GM23338 (cell line): ENCODE data around the gene QDPR. TPM values are rescaled to one million over a fixed set of nuclear protein-coding genes. Genes with fewer than 3 reads are reported as not detected.

Source experiments
- ATAC-seq: fragments of 200-7000 bp; cut with Tn5 transposase; 3 replicates; pipeline ENCODE4 v1.9.1; 2020
- DNase-seq: peaks from one replicate; pipeline ENCODE4 v3.0.0-alpha.2; 2015; ENCODE audit warnings: low spot score
- H2AFZ ChIP-seq: fragments of 200-600 bp; sonication (generic); 2 replicates; pipeline ENCODE4 v1.8.0; 2016; ENCODE audit warnings: antibody characterized with exemption, mild to moderate bottlenecking, moderate library complexity
- H3F3A ChIP-seq: fragments of 200-600 bp; sonication (generic); replicated peaks from 2 replicates; pipeline ENCODE4 v1.8.0; 2017; ENCODE audit warnings: antibody characterized with exemption, mixed run types, low read depth
- H3K27ac ChIP-seq: fragments of 200-600 bp; sonication (generic); 2 replicates; pipeline ENCODE4 v1.6.1; 2016; ENCODE audit warnings: low read depth
- H3K27me3 ChIP-seq: fragments of 200-600 bp; sonication (generic); 2 replicates; pipeline ENCODE4 v1.8.0; 2016; ENCODE audit warnings: mild to moderate bottlenecking, mixed run types, moderate library complexity; ENCODE audit not compliant: insufficient read depth
- H3K36me3 ChIP-seq: fragments of 200-600 bp; sonication (generic); 2 replicates; pipeline ENCODE4 v1.8.0; 2016; ENCODE audit warnings: mild to moderate bottlenecking; ENCODE audit not compliant: insufficient read depth
- H3K4me1 ChIP-seq: fragments of 200-600 bp; sonication (generic); 2 replicates; pipeline ENCODE4 v1.8.0; 2016; ENCODE audit warnings: mild to moderate bottlenecking, moderate library complexity; ENCODE audit not compliant: insufficient read depth
- H3K4me2 ChIP-seq: fragments of 200-600 bp; sonication (generic); 2 replicates; pipeline ENCODE4 v1.7.1; 2017; ENCODE audit warnings: mixed run types
- H3K4me3 ChIP-seq: fragments of 200-600 bp; sonication (generic); 2 replicates; pipeline ENCODE4 v1.6.1; 2016; ENCODE audit warnings: mixed run types
- H3K79me2 ChIP-seq: fragments of 200-600 bp; sonication (generic); replicated peaks from 2 replicates; pipeline ENCODE4 v1.8.0; 2017; ENCODE audit warnings: mild to moderate bottlenecking; ENCODE audit not compliant: insufficient read depth
- H3K9me2 ChIP-seq: fragments of 200-600 bp; sonication (generic); 2 replicates; pipeline ENCODE4 v1.8.0; 2017; ENCODE audit not compliant: insufficient read depth
- H4K20me1 ChIP-seq: fragments of 200-600 bp; sonication (generic); replicated peaks from 2 replicates; pipeline ENCODE4 v1.8.0; 2017; ENCODE audit warnings: mild to moderate bottlenecking; ENCODE audit not compliant: insufficient read depth
- H3K27ac Mint-ChIP-seq: 2 replicates; pipeline ENCODE4 v1.8.0; 2020; ENCODE audit warnings: inconsistent platforms, mild to moderate bottlenecking, moderate library complexity, mixed read lengths
- H3K27me3 Mint-ChIP-seq: 3 replicates; pipeline ENCODE4 v1.8.0; 2022; ENCODE audit warnings: low read depth, mild to moderate bottlenecking, moderate library complexity, mixed read lengths, inconsistent platforms; ENCODE audit not compliant: insufficient read depth, poor library complexity
- H3K36me3 Mint-ChIP-seq: 3 replicates; pipeline ENCODE4 v1.8.0; 2021; ENCODE audit warnings: low read depth, mild to moderate bottlenecking, inconsistent platforms, moderate library complexity, mixed read lengths
- H3K4me1 Mint-ChIP-seq: 3 replicates; pipeline ENCODE4 v1.8.0; 2020; ENCODE audit warnings: mild to moderate bottlenecking, inconsistent platforms, mixed read lengths
- H3K4me3 Mint-ChIP-seq: 3 replicates; pipeline ENCODE4 v1.8.0; 2021; ENCODE audit warnings: moderate library complexity, mild to moderate bottlenecking, inconsistent platforms, mixed read lengths
- H3K9me3 Mint-ChIP-seq: 3 replicates; pipeline ENCODE4 v1.8.0; 2020; ENCODE audit warnings: moderate library complexity, mild to moderate bottlenecking, inconsistent platforms, mixed read lengths
- CREB1 ChIP-seq: fragments of 250-450 bp; sonication (Bioruptor Pico); IDR thresholded peaks from 2 replicates; pipeline ENCODE4 v1.5.0; 2020; ENCODE audit warnings: low read depth, mild to moderate bottlenecking, moderate library complexity
- CTCF ChIP-seq, 2 experiments: fragments of 200-600 bp in 1 of 2; sonication (generic) in 1 of 2; conservative IDR thresholded peaks; 2 replicates each; pipeline versions ENCODE4 v1.5.1 to v1.6.1; 2016 to 2017; ENCODE audit warnings: antibody characterized with exemption in 2 of 2, low read depth in 2 of 2, mild to moderate bottlenecking in 2 of 2, moderate library complexity in 1 of 2
- ETS1 ChIP-seq: IDR thresholded peaks from 2 replicates; pipeline ENCODE4 v1.6.1; 2016; ENCODE audit warnings: antibody characterized with exemption
- EZH2 ChIP-seq: fragments of 200-600 bp; sonication (generic); IDR thresholded peaks from one replicate; pipeline ENCODE4 v1.8.0; 2017; ENCODE audit warnings: antibody characterized with exemption, mild to moderate bottlenecking, low read depth; ENCODE audit not compliant: unreplicated experiment
- EZH2phosphoT487 ChIP-seq: fragments of 200-600 bp; sonication (generic); IDR thresholded peaks from one replicate; pipeline ENCODE4 v1.8.1; 2018; ENCODE audit warnings: antibody characterized with exemption; ENCODE audit not compliant: unreplicated experiment
- JUNB ChIP-seq: IDR thresholded peaks from one replicate; pipeline ENCODE4 v1.6.1; 2016; ENCODE audit warnings: antibody characterized with exemption; ENCODE audit not compliant: unreplicated experiment
- NANOG ChIP-seq: IDR thresholded peaks from 2 replicates; pipeline ENCODE4 v1.6.1; 2016; ENCODE audit warnings: antibody characterized with exemption, borderline replicate concordance
- POLR2AphosphoS5 ChIP-seq: IDR thresholded peaks from 2 replicates; pipeline ENCODE4 v1.6.1; 2016; ENCODE audit warnings: antibody characterized with exemption, low read depth
- STAT1 ChIP-seq: IDR thresholded peaks from one replicate; pipeline ENCODE4 v1.6.1; 2016; ENCODE audit warnings: antibody characterized with exemption; ENCODE audit not compliant: unreplicated experiment
- ZNF114 ChIP-seq: fragments of 250-450 bp; sonication (Bioruptor Pico); IDR thresholded peaks from 2 replicates; pipeline ENCODE4 v1.5.0; 2020; ENCODE audit warnings: mild to moderate bottlenecking, moderate library complexity
- polyA plus RNA-seq: library from polyadenylated mRNA; unstranded; fragments of >200 nt; fragmentation: Nextera tagmentation; extraction: Ambion mirVana; gene quantifications from 2 replicates; pipeline ENCODE4 v1.2.1, GENCODE V29; 2016
- total RNA-seq: library from RNA; depleted of rRNA; stranded (reverse); fragments of >200 nt; shearing (Covaris generic); gene quantifications from 2 replicates; pipeline ENCODE4 v1.2.3, GENCODE V29; 2014
- TF ChIP-seq, protein P1 (sequence below): fragments of 250-450 bp; sonication (Bioruptor Pico); IDR thresholded peaks from 2 replicates; pipeline ENCODE4 v1.5.0; 2020; ENCODE audit warnings: mild to moderate bottlenecking, moderate library complexity

Gene QDPR
- total and polyA plus RNA-seq, 2 experiments from 2014 or later, result 31.5 to 42.7 TPM

DNA sequence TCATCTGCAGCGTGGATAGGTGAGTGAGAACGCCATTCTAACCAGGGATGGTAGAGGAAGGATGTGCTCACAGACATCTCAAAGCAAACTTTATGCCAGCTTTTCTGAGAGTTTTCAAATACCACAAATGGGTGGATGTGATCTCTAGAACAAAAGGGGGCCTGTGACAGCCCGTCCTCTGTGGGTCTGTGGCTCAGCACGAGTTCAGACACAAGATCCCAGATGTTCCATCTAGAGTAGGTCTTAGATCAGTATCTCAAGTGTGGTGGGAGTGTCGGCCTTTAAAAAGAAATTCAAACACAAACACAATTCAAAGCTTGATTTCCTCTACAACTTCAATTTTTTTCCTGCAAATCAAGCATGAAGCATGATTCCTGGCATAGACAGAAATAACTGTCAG, 22.8 kb downstream of the QDPR start:
- DNase-seq, result no peak
- Mint-ChIP-seq H3K9me3 (no peaks in the 10 kb centered on the region), H3K36me3 (peaks cover 55% of the 10 kb centered on the region), H3K4me1 (peaks cover under 1% of the 10 kb centered on the region; the same call in 2 of the 3 replicates), H3K4me3 (no peak overlapping the region), H3K27me3 (peaks cover 2% of the 10 kb centered on the region), H3K27ac (no peak overlapping the region)
- Histone ChIP-seq H3K79me2 (no peaks in the 10 kb centered on the region), H4K20me1 (peaks cover 2% of the 10 kb centered on the region), H3K27ac (no peak overlapping the region), H3K4me2 (no peak overlapping the region), H3K27me3 (no peaks in the 10 kb centered on the region), H3K9me2 (no peaks in the 10 kb centered on the region), H2AFZ (no peak overlapping the region), H3F3A (no peaks in the 10 kb centered on the region), H3K36me3 (peaks cover 7% of the 10 kb centered on the region), H3K4me3 (no peak overlapping the region), H3K4me1 (no peaks in the 10 kb centered on the region)
- ATAC-seq, result no peak
- TF ChIP-seq POLR2AphosphoS5 (no peak), ZNF114 (CRISPR knock-in tag) (no peak), CREB1 (CRISPR knock-in tag) (no peak), EZH2 (no peak), EZH2phosphoT487 (no peak), CTCF (conservative IDR thresholded peaks at IDR 0.05; ENCODE audit: low read depth in 2 of 2) (no peak), ETS1 (no peak), NANOG (no peak), STAT1 (no peak), JUNB (no peak)
- TF ChIP-seq, protein P1, sequence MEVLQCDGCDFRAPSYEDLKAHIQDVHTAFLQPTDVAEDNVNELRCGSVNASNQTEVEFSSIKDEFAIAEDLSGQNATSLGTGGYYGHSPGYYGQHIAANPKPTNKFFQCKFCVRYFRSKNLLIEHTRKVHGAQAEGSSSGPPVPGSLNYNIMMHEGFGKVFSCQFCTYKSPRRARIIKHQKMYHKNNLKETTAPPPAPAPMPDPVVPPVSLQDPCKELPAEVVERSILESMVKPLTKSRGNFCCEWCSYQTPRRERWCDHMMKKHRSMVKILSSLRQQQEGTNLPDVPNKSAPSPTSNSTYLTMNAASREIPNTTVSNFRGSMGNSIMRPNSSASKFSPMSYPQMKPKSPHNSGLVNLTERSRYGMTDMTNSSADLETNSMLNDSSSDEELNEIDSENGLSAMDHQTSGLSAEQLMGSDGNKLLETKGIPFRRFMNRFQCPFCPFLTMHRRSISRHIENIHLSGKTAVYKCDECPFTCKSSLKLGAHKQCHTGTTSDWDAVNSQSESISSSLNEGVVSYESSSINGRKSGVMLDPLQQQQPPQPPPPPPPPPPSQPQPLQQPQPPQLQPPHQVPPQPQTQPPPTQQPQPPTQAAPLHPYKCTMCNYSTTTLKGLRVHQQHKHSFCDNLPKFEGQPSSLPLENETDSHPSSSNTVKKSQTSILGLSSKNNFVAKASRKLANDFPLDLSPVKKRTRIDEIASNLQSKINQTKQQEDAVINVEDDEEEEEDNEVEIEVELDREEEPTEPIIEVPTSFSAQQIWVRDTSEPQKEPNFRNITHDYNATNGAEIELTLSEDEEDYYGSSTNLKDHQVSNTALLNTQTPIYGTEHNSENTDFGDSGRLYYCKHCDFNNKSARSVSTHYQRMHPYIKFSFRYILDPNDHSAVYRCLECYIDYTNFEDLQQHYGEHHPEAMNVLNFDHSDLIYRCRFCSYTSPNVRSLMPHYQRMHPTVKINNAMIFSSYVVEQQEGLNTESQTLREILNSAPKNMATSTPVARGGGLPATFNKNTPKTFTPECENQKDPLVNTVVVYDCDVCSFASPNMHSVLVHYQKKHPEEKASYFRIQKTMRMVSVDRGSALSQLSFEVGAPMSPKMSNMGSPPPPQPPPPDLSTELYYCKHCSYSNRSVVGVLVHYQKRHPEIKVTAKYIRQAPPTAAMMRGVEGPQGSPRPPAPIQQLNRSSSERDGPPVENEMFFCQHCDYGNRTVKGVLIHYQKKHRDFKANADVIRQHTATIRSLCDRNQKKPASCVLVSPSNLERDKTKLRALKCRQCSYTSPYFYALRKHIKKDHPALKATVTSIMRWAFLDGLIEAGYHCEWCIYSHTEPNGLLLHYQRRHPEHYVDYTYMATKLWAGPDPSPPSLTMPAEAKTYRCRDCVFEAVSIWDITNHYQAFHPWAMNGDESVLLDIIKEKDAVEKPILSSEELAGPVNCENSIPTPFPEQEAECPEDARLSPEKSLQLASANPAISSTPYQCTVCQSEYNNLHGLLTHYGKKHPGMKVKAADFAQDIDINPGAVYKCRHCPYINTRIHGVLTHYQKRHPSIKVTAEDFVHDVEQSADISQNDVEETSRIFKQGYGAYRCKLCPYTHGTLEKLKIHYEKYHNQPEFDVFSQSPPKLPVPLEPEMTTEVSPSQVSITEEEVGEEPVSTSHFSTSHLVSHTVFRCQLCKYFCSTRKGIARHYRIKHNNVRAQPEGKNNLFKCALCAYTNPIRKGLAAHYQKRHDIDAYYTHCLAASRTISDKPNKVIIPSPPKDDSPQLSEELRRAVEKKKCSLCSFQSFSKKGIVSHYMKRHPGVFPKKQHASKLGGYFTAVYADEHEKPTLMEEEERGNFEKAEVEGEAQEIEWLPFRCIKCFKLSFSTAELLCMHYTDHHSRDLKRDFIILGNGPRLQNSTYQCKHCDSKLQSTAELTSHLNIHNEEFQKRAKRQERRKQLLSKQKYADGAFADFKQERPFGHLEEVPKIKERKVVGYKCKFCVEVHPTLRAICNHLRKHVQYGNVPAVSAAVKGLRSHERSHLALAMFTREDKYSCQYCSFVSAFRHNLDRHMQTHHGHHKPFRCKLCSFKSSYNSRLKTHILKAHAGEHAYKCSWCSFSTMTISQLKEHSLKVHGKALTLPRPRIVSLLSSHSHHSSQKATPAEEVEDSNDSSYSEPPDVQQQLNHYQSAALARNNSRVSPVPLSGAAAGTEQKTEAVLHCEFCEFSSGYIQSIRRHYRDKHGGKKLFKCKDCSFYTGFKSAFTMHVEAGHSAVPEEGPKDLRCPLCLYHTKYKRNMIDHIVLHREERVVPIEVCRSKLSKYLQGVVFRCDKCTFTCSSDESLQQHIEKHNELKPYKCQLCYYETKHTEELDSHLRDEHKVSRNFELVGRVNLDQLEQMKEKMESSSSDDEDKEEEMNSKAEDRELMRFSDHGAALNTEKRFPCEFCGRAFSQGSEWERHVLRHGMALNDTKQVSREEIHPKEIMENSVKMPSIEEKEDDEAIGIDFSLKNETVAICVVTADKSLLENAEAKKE (CRISPR knock-in tag), result no peak
